H1 (cell line): ENCODE results near the gene SPTBN4.

ENCODE experiments used
- CTCF ChIP-seq, 3 experiments: IDR thresholded peaks; 1 replicate in 2 of 3; 2 replicates in 1 of 3; pipeline versions ENCODE4 v1.5.1 to v1.6.1; 2011; ENCODE audit warnings: low read length in 3 of 3, mild to moderate bottlenecking in 3 of 3, inconsistent platforms in 2 of 3, low read depth in 1 of 3, moderate library complexity in 1 of 3; ENCODE audit not compliant: insufficient read depth in 1 of 3; ENCODE audit errors: control extremely low read depth in 1 of 3
- EZH2 ChIP-seq: fragments of 200-600 bp; sonication (generic); IDR thresholded peaks from 2 replicates; pipeline ENCODE4 v1.7.1; 2012; ENCODE audit warnings: low read depth, mild to moderate bottlenecking, moderate library complexity, low read length, inconsistent platforms; ENCODE audit not compliant: severe bottlenecking

GRCh38 chr19:40542202-40542859 lies 75.5 kb downstream of the SPTBN4 start:
- TF ChIP-seq CTCF (IDR thresholded peaks at IDR 0.05; ENCODE audit: control extremely low read depth in 1 of 3, insufficient read depth in 1 of 3, low read depth in 1 of 3, low read length in 3 of 3): no peak
- no peak for TF ChIP-seq EZH2
